ENCODE data around the gene SNAPIN. TPM values are rescaled to one million over a fixed set of nuclear protein-coding genes. Genes with fewer than 3 reads are reported as not detected.

Gene SNAPIN
- polyA plus RNA-seq, 3 donors: 30.7 to 141 (median 135) TPM

DNA sequence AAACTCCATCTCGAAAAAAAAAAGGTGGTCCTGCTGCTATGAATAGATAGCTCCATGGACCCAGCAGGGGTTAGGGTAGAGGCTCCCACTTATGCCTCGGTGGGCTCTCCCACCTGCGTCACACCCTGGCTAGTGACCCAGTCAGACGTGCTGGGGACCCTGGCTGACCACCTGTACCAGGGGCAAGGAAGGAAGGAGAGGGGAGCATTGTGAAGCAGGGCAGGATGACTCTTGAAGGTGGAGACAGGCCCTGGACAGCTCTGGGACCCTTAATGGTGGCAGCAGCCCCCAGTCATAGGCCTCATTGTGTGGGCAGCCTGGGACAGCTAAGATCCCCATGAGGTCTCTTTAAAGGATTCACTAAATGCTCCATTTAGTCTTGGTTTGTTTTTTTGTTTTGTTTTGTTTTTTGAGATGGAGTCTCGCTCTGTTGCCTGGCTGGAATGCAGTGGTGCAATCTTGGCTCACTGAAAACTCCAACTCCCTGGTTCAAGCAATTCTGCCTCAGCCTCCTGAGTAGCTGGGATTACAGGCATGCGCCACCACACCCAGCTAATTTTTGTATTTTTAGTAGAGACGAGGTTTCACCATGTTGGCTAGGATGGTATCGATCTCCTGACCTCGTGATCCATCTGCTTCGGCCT is 10.4 kb upstream of the SNAPIN start:
- H3K27ac ChIP-seq (ENCODE audit: low read depth in 1 of 2, low read length in 2 of 2): no peak overlapping the region
- TF ChIP-seq CTCF (IDR thresholded peaks at IDR 0.05): no peak
- intact Hi-C loops (cut with micrococcal nuclease): no loop called here
- H3K4me1 Mint-ChIP-seq: peaks cover 51% of the 10 kb centered on the region
- no peaks in the 10 kb centered on the region for H3K9me3 ChIP-seq (replicated peaks in 1 of 2; ENCODE audit: control insufficient read depth in 1 of 2, insufficient read depth in 1 of 2, low read length in 2 of 2)
- H4K20me1 ChIP-seq (ENCODE audit: insufficient read depth, low read length): peaks cover 24% of the 10 kb centered on the region
- DNase-seq: no peak
- peaks cover 0 to 2% (median 0%) of the 10 kb centered on the region in 7 donors for H3K9me3 Mint-ChIP-seq
- H3K4me3 Mint-ChIP-seq: no peak overlapping the region
- no peak overlapping the region for H3K4me2 ChIP-seq (replicated peaks; ENCODE audit: extremely low read depth, low read length, poor library complexity, severe bottlenecking)
- H3K4me1 ChIP-seq (ENCODE audit: control insufficient read depth in 1 of 2, insufficient read depth in 2 of 2, low read length in 2 of 2): peaks cover 36 to 43% of the 10 kb centered on the region in 2 donors
- no peak overlapping the region for H2AFZ ChIP-seq (ENCODE audit: insufficient read depth, low read depth, low read length, poor library complexity, severe bottlenecking)
- H3K9ac ChIP-seq (ENCODE audit: insufficient read depth, low read length, poor library complexity, severe bottlenecking): no peak overlapping the region
- peaks cover 27 to 33% of the 10 kb centered on the region in 2 donors for H3K36me3 ChIP-seq (replicated peaks in 1 of 2; ENCODE audit: control insufficient read depth in 1 of 2, insufficient read depth in 2 of 2, low read length in 2 of 2)
- H3K4me3 ChIP-seq (replicated peaks in 1 of 3; ENCODE audit: low read depth in 2 of 3, low read length in 3 of 3): no peak overlapping the region
- peak overlapping the region in 3 of 7 donors; percentile 41 to 61 (median 45) for H3K27ac Mint-ChIP-seq
- 91% methylated on average over 4 of the region's 10 CpGs for WGBS (ENCODE audit: insufficient coverage)
- no peaks in the 10 kb centered on the region for H3K27me3 ChIP-seq (ENCODE audit: control insufficient read depth in 2 of 2, insufficient read depth in 2 of 2, low read length in 2 of 2)
- peaks cover 33 to 36% of the 10 kb centered on the region in 2 donors for H3K36me3 Mint-ChIP-seq
- peaks cover 28% of the 10 kb centered on the region for H3K79me2 ChIP-seq (ENCODE audit: insufficient read depth, low read length)
- H3K27me3 Mint-ChIP-seq (ENCODE audit: low read depth in 3 of 3): peaks cover 0 to 2% (median under 1%) of the 10 kb centered on the region in 3 donors

DNA sequence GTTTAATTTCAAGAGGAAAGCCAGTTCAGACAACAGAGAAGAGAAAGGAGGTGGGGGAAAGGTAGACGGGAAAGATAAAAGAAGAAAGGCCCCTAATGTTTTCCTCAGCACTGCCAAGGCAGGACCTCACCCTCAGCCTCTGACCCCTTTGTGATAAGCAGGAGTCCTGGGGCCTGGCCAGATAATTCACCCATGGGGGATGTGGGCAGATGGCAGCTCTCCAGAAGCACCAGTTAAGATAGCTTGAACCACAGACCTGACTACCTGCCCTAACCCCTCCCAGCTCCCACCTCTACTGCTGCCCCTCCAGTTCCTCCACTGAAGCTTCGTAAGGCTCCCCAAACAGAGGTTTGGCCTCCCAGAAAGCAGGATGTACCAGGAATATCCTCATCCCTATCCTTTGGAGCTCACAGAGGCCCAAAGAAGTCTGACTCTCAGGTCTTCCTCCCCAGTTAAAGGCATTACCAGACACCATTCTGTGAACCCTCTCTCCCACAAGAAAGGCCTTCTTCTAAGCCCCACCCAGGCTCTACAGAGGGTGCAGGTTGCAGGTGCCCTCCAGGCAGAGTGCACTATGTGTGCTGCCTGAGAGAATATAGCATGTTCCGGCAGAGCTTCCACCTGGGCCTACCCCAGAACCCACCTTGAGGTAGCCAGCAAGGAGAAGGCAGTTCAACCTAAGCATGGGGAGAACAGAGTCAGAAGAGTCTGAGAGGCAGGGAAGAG is 9.2 kb upstream of the SNAPIN start:
- Histone ChIP-seq H3K4me3 (replicated peaks in 1 of 3; ENCODE audit: low read depth in 2 of 3, low read length in 3 of 3) (no peak overlapping the region), H3K27me3 (ENCODE audit: control insufficient read depth in 2 of 2, insufficient read depth in 2 of 2, low read length in 2 of 2) (no peaks in the 10 kb centered on the region), H3K27ac (ENCODE audit: low read depth in 1 of 2, low read length in 2 of 2) (no peak overlapping the region), H3K36me3 (replicated peaks in 1 of 2; ENCODE audit: control insufficient read depth in 1 of 2, insufficient read depth in 2 of 2, low read length in 2 of 2) (peaks cover 15 to 21% of the 10 kb centered on the region in 2 donors), H4K20me1 (ENCODE audit: insufficient read depth, low read length) (peaks cover 15% of the 10 kb centered on the region), H3K79me2 (ENCODE audit: insufficient read depth, low read length) (peaks cover 16% of the 10 kb centered on the region), H2AFZ (ENCODE audit: insufficient read depth, low read depth, low read length, poor library complexity, severe bottlenecking) (no peak overlapping the region), H3K9ac (ENCODE audit: insufficient read depth, low read length, poor library complexity, severe bottlenecking) (no peak overlapping the region), H3K4me1 (ENCODE audit: control insufficient read depth in 1 of 2, insufficient read depth in 2 of 2, low read length in 2 of 2) (peaks cover 40 to 48% of the 10 kb centered on the region in 2 donors), H3K9me3 (replicated peaks in 1 of 2; ENCODE audit: control insufficient read depth in 1 of 2, insufficient read depth in 1 of 2, low read length in 2 of 2) (no peaks in the 10 kb centered on the region), H3K4me2 (replicated peaks; ENCODE audit: extremely low read depth, low read length, poor library complexity, severe bottlenecking) (no peak overlapping the region)
- H3K4me1 Mint-ChIP-seq: peaks cover 47% of the 10 kb centered on the region
- DNase-seq: no peak
- peak overlapping the region in 2 of 7 donors; percentile 30 to 64 for H3K27ac Mint-ChIP-seq
- TF ChIP-seq CTCF (IDR thresholded peaks at IDR 0.05): no peak
- H3K36me3 Mint-ChIP-seq: peaks cover 23 to 24% of the 10 kb centered on the region in 2 donors
- 89% methylated on average over 1 of the region's 3 CpGs for WGBS (ENCODE audit: insufficient coverage)
- peaks cover 0 to 2% (median 2%) of the 10 kb centered on the region in 3 donors for H3K27me3 Mint-ChIP-seq (ENCODE audit: low read depth in 3 of 3)
- peaks cover 0 to 2% (median 0%) of the 10 kb centered on the region in 7 donors for H3K9me3 Mint-ChIP-seq
- intact Hi-C loops (cut with micrococcal nuclease): no loop called here
- no peak overlapping the region for H3K4me3 Mint-ChIP-seq
